Esophagus (tissue), 2 donors: Measurements from ENCODE around the gene ATRN. TPM values are rescaled to one million over a fixed set of nuclear protein-coding genes. Genes with fewer than 3 reads are reported as not detected.

Experiments
- H3K27ac ChIP-seq, 2 donors: one replicate each; pipeline ENCODE4 v1.5.1; 2013; ENCODE audit warnings: low read depth in 2 of 2, mild to moderate bottlenecking in 2 of 2, inconsistent platforms in 1 of 2, low read length in 1 of 2, moderate library complexity in 1 of 2
- H3K27me3 ChIP-seq, 2 donors: one replicate each; pipeline ENCODE4 v1.6.1; 2013; ENCODE audit warnings: low read length in 2 of 2, control low read depth in 1 of 2, mild to moderate bottlenecking in 1 of 2; ENCODE audit not compliant: insufficient read depth in 2 of 2, control insufficient read depth in 1 of 2
- H3K36me3 ChIP-seq, 2 donors: one replicate each; pipeline ENCODE4 v1.6.1; 2013; ENCODE audit warnings: low read length in 1 of 2; ENCODE audit not compliant: control insufficient read depth in 2 of 2, insufficient read depth in 2 of 2
- H3K4me1 ChIP-seq, 2 donors: one replicate each; pipeline ENCODE4 v1.6.1; 2013; ENCODE audit warnings: low read length in 1 of 2; ENCODE audit not compliant: control insufficient read depth in 2 of 2, insufficient read depth in 2 of 2
- H3K4me3 ChIP-seq, 2 donors: one replicate each; pipeline ENCODE4 v1.5.1; 2013; ENCODE audit warnings: low read length in 2 of 2, mild to moderate bottlenecking in 2 of 2, low read depth in 1 of 2, moderate library complexity in 1 of 2
- H3K9me3 ChIP-seq, 2 donors: one replicate each; pipeline ENCODE4 v1.6.1; 2013; ENCODE audit warnings: mild to moderate bottlenecking in 2 of 2, low read depth in 1 of 2, low read length in 1 of 2, moderate library complexity in 1 of 2; ENCODE audit not compliant: control insufficient read depth in 2 of 2, insufficient read depth in 1 of 2
- WGBS, 2 donors: extraction: QIAGEN DNeasy Blood & Tissue Kit; methylation state at CpG; one replicate each; pipeline ENCODE4 v1.1.7; 2013; 5-methylcytosine and 5-hydroxymethylcytosine counted together
- polyA plus RNA-seq, 2 donors: library from polyadenylated mRNA; stranded (reverse); fragments of 200-250 nt; gene quantifications; one replicate each; pipeline ENCODE4 v1.2.3, GENCODE V29; 2013
- donor health status: healthy with polysubstance abuse.
- donor health status: Bipolar disorder and iron deficiency.

The ATRN gene
- polyA plus RNA-seq, 2 donors: 2.4 to 5.1 TPM

DNA sequence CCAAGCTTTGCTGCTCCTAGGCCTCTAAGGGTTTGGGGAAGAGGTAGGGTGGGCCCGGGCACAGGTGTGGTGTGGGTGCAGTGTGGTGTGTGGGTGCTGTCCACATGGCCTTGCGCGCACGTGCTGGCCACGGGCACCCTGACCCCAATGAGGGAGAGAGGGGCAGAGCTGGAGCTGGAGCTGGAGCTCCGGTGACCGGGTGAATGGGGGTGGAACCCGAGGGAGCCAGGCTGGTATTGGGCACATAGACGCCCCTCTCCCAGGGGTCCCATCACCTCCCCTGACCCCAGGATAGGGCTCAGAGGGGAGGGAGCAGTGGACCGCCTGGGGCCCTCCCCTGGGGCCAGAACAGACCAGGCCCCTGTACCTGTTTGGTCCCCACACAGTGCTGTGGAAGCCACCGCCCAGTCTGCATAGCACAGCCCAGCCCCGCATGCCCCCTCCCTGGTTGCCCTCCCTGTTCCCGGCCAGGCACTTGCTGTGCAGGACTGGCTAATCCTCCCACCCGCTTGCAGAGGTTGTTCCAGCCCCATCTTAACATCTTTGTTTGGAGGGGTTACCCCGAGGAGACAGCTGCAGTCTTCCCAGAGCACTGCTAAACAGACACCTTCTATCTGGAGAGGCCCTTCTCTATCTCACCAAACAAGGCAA, 210.0 kb downstream of the ATRN start:
- no peaks in the 10 kb centered on the region for H3K27me3 ChIP-seq
- H3K4me1 ChIP-seq: peaks cover 3 to 8% of the 10 kb centered on the region in 2 donors
- no peaks in the 10 kb centered on the region for H3K36me3 ChIP-seq
- WGBS, 2 donors: 60 to 62% methylated on average over 14 to 15 of the region's 15 CpGs
- H3K27ac ChIP-seq: peak overlapping the region; percentile 60 to 83
- peak overlapping the region; percentile 42 to 51 for H3K4me3 ChIP-seq
- no peaks in the 10 kb centered on the region for H3K9me3 ChIP-seq

DNA sequence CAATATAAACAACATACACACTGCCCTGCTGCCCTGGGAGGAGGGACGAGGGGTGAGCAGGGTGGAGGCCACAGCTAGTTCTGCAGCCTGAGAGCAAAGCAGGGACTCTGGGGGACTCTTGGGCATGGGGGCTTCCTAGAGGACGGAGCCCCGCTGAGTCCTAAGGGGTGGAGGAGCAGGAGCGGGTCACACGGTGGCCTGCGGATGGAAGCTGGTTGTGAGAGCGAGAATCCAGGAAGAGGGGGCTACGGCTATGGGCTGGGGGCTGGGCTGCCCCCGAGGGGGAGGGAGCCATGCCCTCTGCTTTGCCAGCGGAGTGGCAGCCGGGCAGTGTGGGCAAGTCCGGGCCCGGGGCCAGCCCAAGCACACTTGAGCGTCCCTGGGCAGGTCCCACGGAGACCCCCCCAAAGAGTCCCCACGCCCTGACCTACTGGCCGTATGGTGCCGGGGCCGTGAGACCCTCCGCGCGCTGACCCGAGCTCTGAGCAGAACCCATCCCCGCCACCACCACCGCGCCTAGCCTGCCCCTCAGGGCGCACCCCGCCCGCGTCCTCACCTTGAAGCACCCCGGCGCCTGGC, 210.6 kb downstream of the ATRN start:
- 10 to 14% methylated on average over 29 to 32 of the region's 32 CpGs for WGBS, 2 donors
- peak overlapping the region; percentile 42 to 51 for H3K4me3 ChIP-seq
- H3K27me3 ChIP-seq: no peaks in the 10 kb centered on the region
- no peaks in the 10 kb centered on the region for H3K36me3 ChIP-seq
- peaks cover 5 to 8% of the 10 kb centered on the region in 2 donors for H3K4me1 ChIP-seq
- peak overlapping the region; percentile 60 to 83 for H3K27ac ChIP-seq
- no peaks in the 10 kb centered on the region for H3K9me3 ChIP-seq

DNA sequence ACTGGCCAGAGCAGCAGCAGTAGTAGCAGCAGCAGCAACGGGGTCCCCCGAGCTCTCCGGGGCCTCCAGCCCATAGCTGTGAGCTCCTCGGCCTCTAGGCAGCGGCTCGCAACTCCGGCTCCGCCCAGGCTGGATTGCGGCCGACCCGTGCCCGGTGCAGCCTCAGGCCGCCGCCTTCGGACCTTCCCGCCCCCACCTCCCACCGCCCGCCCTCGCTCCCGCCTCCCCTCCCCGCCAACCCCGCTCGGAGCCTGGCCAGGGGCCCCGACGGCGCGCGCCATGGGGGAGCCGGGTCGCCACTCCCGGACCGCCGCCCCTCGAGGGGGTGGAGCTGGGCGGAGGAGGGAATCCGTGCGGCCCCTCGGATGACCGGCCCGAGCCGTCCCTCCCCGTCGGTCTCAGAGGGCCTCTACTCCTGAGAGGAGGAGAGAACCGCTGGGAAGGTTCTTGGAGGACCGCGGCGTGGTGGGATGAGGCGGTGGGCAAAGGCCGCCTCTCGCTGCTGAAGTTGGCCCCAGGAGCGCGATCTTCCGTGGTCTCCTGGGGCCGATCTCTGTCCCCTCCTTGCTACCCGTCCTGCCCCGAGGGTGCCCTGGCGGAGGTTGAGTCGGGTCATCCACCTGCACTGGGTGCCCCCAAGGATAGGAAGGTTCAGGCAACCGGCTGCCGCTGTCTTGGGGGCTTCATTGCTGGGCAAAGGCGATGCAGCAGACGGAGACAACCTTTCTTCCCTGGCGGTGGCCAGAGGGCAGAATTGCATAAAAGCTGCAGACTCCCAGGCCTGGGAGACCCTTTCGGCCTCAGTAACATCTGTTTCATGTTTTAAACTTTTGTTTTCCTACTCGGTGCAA, 211.3 kb downstream of the ATRN start, which contains the start of gene ADAM33:
Gene ADAM33, minus strand, starts transcription at position 80 of the 851 bp plus-strand sequence. Its CDS starts 6 bp downstream, at position 74.
- H3K4me1 ChIP-seq: peaks cover 10 to 11% of the 10 kb centered on the region in 2 donors
- no peaks in the 10 kb centered on the region for H3K9me3 ChIP-seq
- H3K27me3 ChIP-seq: no peaks in the 10 kb centered on the region
- WGBS, 2 donors: 12% methylated on average over 38 to 65 of the region's 65 CpGs
- peak within 1 kb of the TSS; percentile 42 to 51 for H3K4me3 ChIP-seq
- peak within 1 kb of the TSS; percentile 60 to 83 for H3K27ac ChIP-seq
- no peaks in the 10 kb centered on the region for H3K36me3 ChIP-seq

DNA sequence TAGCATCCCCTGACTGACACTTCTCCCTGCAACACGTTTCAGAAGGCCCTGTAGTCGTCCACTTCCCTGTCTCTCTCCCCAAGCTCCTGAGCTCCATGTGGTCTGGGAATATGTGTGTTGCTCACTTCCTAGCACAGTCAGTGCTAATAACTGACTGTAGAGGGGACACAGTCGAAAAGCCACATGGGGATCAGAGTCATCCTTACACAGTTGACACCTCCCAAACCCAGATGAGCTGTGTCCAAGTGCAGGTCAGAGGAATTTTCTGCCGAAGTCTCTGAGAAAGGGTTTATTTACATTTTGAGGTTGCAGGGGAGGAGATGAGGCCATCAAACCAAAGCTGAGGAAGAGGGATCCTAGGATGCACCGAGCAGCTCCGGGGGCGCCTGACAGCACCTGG, 214.5 kb downstream of the ATRN start:
- Histone ChIP-seq H3K4me3 (no peak overlapping the region), H3K27me3 (no peaks in the 10 kb centered on the region), H3K9me3 (no peaks in the 10 kb centered on the region), H3K27ac (no peak overlapping the region), H3K4me1 (peaks cover 7 to 11% of the 10 kb centered on the region in 2 donors), H3K36me3 (no peaks in the 10 kb centered on the region)
- WGBS, 2 donors: 58 to 71% methylated on average over 7 of the region's 7 CpGs

DNA sequence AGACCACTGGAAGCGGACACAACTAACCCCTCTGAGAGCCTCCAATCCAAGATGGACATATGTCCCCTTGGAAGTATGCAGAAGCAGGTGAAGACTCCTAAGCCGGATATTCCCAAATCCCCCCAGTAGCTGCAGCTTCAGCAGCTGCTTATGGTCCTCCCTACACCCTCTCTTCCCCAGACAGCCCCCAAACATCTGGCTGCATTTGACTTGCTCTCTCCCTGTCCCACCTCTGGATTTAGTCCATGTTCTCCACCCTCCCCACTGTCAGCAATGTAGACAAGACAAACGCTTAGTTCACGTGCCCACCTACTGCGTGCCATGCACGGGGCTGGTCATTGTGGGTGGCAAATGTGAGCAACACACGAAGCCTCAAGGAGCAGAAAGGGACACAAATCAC, 215.6 kb downstream of the ATRN start:
- Histone ChIP-seq H3K4me1 (peaks cover 7 to 11% of the 10 kb centered on the region in 2 donors), H3K27me3 (no peaks in the 10 kb centered on the region), H3K36me3 (no peaks in the 10 kb centered on the region), H3K27ac (peak overlapping the region; percentile 37 to 61), H3K4me3 (no peak overlapping the region), H3K9me3 (no peaks in the 10 kb centered on the region)
- 62 to 71% methylated on average over 7 of the region's 7 CpGs for WGBS, 2 donors

DNA sequence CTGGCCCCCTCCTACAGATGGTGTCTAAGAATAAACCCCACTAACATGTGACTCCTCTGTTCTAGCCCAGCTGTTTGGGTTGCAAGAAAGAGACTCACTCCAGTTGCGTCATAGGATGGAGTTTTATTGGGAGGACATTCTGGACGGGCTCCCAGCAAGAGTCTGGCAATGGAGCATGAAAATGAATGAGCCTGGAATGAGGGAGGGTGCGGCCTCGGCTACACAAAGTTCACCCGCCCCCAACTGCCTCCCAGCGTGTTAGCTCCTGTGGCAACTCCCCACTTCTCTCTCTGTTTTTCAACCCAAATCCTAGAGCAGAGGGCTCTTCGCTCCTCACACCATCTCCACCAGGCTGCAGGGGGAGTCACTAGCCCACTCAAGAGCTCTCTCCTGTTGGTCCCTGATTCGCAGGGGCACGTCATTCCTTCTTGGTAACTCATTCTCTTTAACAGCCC, 216.1 kb downstream of the ATRN start:
- H3K27me3 ChIP-seq: no peaks in the 10 kb centered on the region
- H3K27ac ChIP-seq: peak overlapping the region; percentile 40 to 45
- H3K4me3 ChIP-seq: no peak overlapping the region

DNA sequence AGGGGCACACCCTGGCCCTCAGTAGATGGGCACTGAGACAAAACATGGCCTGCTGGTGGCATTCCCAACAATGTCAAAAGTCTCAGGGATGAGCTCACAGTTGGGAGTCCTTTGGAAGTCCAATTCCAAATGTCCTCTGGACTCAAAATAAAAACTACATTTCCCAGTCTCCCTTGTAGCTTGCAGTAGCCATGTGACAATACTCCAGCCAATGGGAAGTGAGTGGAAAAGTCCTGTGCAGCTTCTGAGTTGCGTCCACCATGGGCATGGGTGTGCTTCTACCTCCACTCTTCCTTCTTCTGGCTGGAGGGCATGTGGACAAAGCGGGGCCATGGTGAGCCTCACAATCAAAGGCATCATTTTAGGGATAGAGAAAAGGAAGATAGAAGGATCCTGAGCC, 216.8 kb downstream of the ATRN start:
- WGBS, 2 donors: 61 to 65% methylated on average over 2 of the region's 2 CpGs
- Histone ChIP-seq H3K27me3 (no peaks in the 10 kb centered on the region), H3K36me3 (no peaks in the 10 kb centered on the region), H3K4me1 (peaks cover 5 to 8% of the 10 kb centered on the region in 2 donors), H3K4me3 (no peak overlapping the region), H3K9me3 (no peaks in the 10 kb centered on the region), H3K27ac (peak overlapping the region; percentile 40 to 45)

More for the DNA sequence above, 216.1 kb downstream of the ATRN start:
- H3K9me3 ChIP-seq: no peaks in the 10 kb centered on the region
- H3K36me3 ChIP-seq: no peaks in the 10 kb centered on the region
- H3K4me1 ChIP-seq: peaks cover 5 to 11% of the 10 kb centered on the region in 2 donors
- 25 to 29% methylated on average over 9 of the region's 9 CpGs for WGBS, 2 donors

DNA sequence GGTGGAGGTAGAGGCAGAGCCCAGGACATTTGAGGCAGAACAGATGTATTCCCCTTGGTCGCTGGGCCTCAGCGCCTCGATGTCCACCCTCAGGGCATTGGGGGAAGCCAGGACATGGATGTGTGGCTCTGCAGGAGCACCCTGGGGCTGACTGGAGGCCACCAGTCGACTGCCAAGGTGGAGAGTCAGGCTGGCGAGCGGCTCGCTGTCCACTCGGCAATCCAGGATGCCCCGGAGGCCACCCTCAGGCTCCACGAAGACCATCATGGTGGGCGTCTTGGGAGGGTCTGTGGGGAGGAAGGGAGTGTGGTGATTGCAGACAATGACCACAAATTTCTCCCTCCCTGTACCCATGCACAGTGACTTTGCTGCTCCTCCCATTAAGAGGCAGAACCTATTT, 219.2 kb downstream of the ATRN start:
- Histone ChIP-seq H3K36me3 (no peaks in the 10 kb centered on the region), H3K27ac (no peak overlapping the region), H3K4me1 (peaks cover 5 to 8% of the 10 kb centered on the region in 2 donors), H3K27me3 (no peaks in the 10 kb centered on the region), H3K9me3 (no peaks in the 10 kb centered on the region), H3K4me3 (no peak overlapping the region)
- 88 to 90% methylated on average over 11 of the region's 11 CpGs for WGBS, 2 donors

DNA sequence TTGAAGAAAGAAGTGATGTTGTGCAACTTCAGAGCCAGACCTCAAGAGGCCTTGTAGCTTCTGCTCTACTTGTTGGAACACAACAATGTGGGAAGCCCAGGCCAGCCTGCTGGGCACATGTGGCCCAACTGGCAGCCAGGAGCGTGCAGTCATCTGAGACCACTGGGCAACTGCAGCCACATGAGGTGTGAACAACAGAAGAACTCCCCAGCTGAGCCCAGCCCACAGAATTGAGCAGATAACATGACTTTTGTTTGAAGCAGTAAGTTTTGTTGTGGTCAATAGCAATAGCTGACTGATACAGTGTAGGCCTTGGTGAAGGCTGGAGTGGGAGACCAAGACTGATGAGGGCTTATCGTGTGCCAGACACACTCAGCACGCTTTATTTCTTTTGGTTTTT, 219.6 kb downstream of the ATRN start:
- Histone ChIP-seq H3K9me3 (no peaks in the 10 kb centered on the region), H3K36me3 (no peaks in the 10 kb centered on the region), H3K27me3 (no peaks in the 10 kb centered on the region), H3K27ac (no peak overlapping the region), H3K4me1 (peaks cover 5 to 8% of the 10 kb centered on the region in 2 donors), H3K4me3 (no peak overlapping the region)
- WGBS, 2 donors: 92 to 96% methylated on average over 3 of the region's 3 CpGs
